ENCODE results near the gene ZNHIT3.

GRCh38 chr17:36545077-36545464 lies 58.6 kb downstream of the ZNHIT3 start:
- TF ChIP-seq CTCF (conservative IDR thresholded peaks at IDR 0.05; ENCODE audit: low read length) (no peak), EZH2phosphoT487 (IDR thresholded peaks at IDR 0.05; ENCODE audit: borderline replicate concordance) (no peak)
